ENCODE measurements around the gene TNFAIP8. TPM values are rescaled to one million over a fixed set of nuclear protein-coding genes. Genes with fewer than 3 reads are reported as not detected.

TNFAIP8 gene
- total RNA-seq, 2 experiments from 2014 or later = 135 to 141 TPM

- POLR2A ChIA-PET = interaction anchor here (0.8 to 3.8 kb wide), 18 partner anchors 8 to 62 kb away, joined by 3 to 16 read pairs (median 4); partner anchors contain the start of gene TNFAIP8
- Mint-ChIP-seq H3K36me3 (ENCODE audit: low read depth) (peaks cover 34% of the 10 kb centered on the region), H3K27ac (peak overlapping the region; percentile 95), H3K27me3 (no peaks in the 10 kb centered on the region), H3K4me3 (peak overlapping the region; percentile 47), H3K9me3 (no peaks in the 10 kb centered on the region), H3K4me1 (ENCODE audit: low read depth) (peaks cover 95% of the 10 kb centered on the region)
- intact Hi-C loops (cut with micrococcal nuclease) = no loop called here
- DNase-seq (peak; percentile 73), ATAC-seq (peak; percentile 17)
- TF ChIP-seq CTCF (IDR thresholded peaks at IDR 0.05) = no peak
- CTCF ChIA-PET = interaction anchor here (0.7 to 2.2 kb wide), 6 partner anchors 11 to 260 kb away, joined by 3 to 9 read pairs (median 5); partner anchors contain the start of gene DMXL1
Measured at GRCh38 chr5:119330367-119331183, 25.2 kb upstream of the TNFAIP8 start.

GRCh38 chr5:119331566-119332095 is 24.2 kb upstream of the TNFAIP8 start:
- TF ChIP-seq CTCF (IDR thresholded peaks at IDR 0.05) = no peak
- Mint-ChIP-seq H3K27me3 (no peaks in the 10 kb centered on the region), H3K4me1 (ENCODE audit: low read depth) (peaks cover 93% of the 10 kb centered on the region), H3K9me3 (no peaks in the 10 kb centered on the region), H3K4me3 (peak overlapping the region; percentile 6), H3K36me3 (ENCODE audit: low read depth) (peaks cover 34% of the 10 kb centered on the region), H3K27ac (peak overlapping the region; percentile 95)
- DNase-seq = no peak
- no peak for ATAC-seq
- ChIA-PET POLR2A (interaction anchor here (0.6 to 3.8 kb wide), 10 partner anchors 12 to 63 kb away, joined by 3 to 16 read pairs (median 4); no protein-coding TSS in a partner anchor), CTCF (interaction anchor here (0.7 to 2.2 kb wide), 4 partner anchors 15 to 80 kb away, joined by 4 to 9 read pairs (median 5); no protein-coding TSS in a partner anchor)
- intact Hi-C loops (cut with micrococcal nuclease) = no loop called here

GRCh38 chr5:119332208-119332607 is 23.6 kb upstream of the TNFAIP8 start:
- TF ChIP-seq CTCF (IDR thresholded peaks at IDR 0.05) = no peak
- Mint-ChIP-seq H3K36me3 (ENCODE audit: low read depth) (peaks cover 34% of the 10 kb centered on the region), H3K4me3 (peak overlapping the region; percentile 66), H3K27me3 (no peaks in the 10 kb centered on the region), H3K9me3 (no peaks in the 10 kb centered on the region), H3K27ac (peak overlapping the region; percentile 95), H3K4me1 (ENCODE audit: low read depth) (peaks cover 93% of the 10 kb centered on the region)
- ChIA-PET POLR2A (interaction anchor here (1.3 to 3.8 kb wide), 8 partner anchors 10 to 63 kb away, joined by 3 to 16 read pairs (median 6); no protein-coding TSS in a partner anchor), CTCF (interaction anchor here (2.2 kb wide), 1 partner anchor 17 kb away, joined by 9 read pairs; no protein-coding TSS in a partner anchor)
- intact Hi-C loops (cut with micrococcal nuclease) = no loop called here
- ATAC-seq = no peak
- DNase-seq = no peak

DNA sequence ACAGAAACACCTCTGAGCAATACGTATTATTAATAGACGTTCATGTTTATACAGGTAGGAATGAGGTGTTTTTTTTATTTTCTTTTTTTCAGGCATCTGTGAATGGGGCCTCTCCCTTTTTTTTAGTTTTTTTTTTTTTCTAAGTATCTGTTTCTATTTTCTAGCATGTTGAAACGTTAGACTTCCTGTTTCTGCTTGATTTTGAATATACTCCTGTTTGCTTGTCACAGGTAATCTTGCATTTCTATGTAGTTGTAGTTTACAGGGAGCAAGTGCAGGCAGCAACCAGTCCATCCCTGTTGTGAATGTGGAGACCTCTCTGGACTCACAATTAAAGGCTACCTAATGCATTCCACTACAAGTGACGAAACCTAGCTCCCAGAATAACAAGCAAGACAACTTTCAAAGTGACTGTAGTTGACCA is 22.8 kb upstream of the TNFAIP8 start:
- H3K9me3 Mint-ChIP-seq = no peaks in the 10 kb centered on the region
- ATAC-seq (no peak), DNase-seq (no peak)
- ChIA-PET POLR2A (interaction anchor here (1.0 to 14.9 kb wide), 11 partner anchors 9 to 63 kb away, joined by 3 to 163 read pairs (median 5); partner anchors contain the start of gene TNFAIP8), CTCF (interaction anchor here (0.7 to 4.9 kb wide), 6 partner anchors 11 to 65 kb away, joined by 3 to 42 read pairs (median 9); no protein-coding TSS in a partner anchor)
- TF ChIP-seq CTCF (IDR thresholded peaks at IDR 0.05) = no peak
- intact Hi-C loops (cut with micrococcal nuclease) = loop anchor here (1.0 kb wide), 1 partner anchor 8 kb away; no protein-coding TSS in a partner anchor
- H3K27ac Mint-ChIP-seq = peak overlapping the region; percentile 95
- H3K4me1 Mint-ChIP-seq (ENCODE audit: low read depth) = peaks cover 94% of the 10 kb centered on the region
- peak overlapping the region; percentile 66 for H3K4me3 Mint-ChIP-seq
- H3K36me3 Mint-ChIP-seq (ENCODE audit: low read depth) = peaks cover 35% of the 10 kb centered on the region
- no peaks in the 10 kb centered on the region for H3K27me3 Mint-ChIP-seq

All from activated CD8-positive, alpha-beta T cell treated with anti-CD3 and anti-CD28 coated beads for 36 hours (primary cell).